ENCODE measurements around the gene ST6GALNAC5.
A peak's percentile ranks its signal among the peaks of the same experiment; 100 is the strongest.

Gene ST6GALNAC5

GRCh38 chr1:76939817-76940216 lies 72.5 kb downstream of the ST6GALNAC5 start:
- 98% methylated on average over 4 of the region's 5 CpGs for WGBS
- DNase-seq: no peak

DNA sequence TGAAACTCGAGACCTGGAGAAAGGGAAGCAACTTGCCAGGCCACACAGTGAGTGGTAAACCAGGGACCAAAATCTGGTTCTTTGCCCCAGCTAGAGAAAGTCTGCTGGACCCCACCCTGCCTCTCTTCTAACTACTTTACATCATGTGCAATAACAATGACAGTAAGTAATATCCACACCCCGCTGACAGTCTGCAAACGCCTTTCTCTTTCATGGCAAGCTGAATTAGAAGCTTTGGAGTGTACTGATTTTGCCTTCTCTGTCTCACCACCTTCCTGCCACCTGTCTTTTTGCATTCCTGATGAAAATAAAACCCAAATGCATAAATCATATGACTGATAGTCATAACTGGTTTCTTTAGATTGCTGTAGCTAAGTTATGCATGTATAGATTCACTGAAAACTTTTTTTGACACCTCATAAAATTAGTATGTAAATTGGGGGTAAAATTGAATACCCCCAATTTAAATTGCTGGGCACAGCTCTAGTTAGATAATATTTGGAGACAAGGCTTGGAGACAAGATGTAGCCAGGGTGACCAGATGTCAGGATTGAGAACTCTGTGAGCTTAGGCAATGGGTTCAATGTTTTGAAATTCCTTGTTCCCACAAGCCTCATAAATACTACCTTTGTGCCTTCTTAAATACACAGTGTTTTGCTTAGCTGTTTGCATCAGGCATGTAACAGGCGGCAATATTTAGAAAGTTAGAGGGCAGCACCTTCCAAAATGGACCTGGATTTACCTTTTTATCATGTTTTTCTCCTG lies 73.5 kb downstream of the ST6GALNAC5 start:
- H3K4me3 ChIP-seq (ENCODE audit: insufficient read depth in 1 of 2, low read depth in 1 of 2, low read length in 2 of 2): no peak overlapping the region
- no peak for DNase-seq
- no peak overlapping the region for H2BK120ac ChIP-seq (ENCODE audit: low read depth, low read length)
- H3K14ac ChIP-seq (ENCODE audit: low read length in 2 of 2): no peak overlapping the region
- no peak overlapping the region for H3K4ac ChIP-seq (ENCODE audit: low read depth in 1 of 2, low read length in 2 of 2)
- WGBS: 79% methylated on average over 3 of the region's 4 CpGs
- no peak overlapping the region for H2BK5ac ChIP-seq (ENCODE audit: low read depth, low read length, poor library complexity, severe bottlenecking)
- H3K4me1 ChIP-seq (ENCODE audit: control insufficient read depth, insufficient read depth, low read depth, low read length): no peaks in the 10 kb centered on the region
- no peaks in the 10 kb centered on the region for H3K9me3 ChIP-seq (ENCODE audit: control insufficient read depth, low read length)
- no peak overlapping the region for H3K9ac ChIP-seq (ENCODE audit: low read length)
- no peak overlapping the region for H3K4me2 ChIP-seq (ENCODE audit: low read length, poor library complexity, severe bottlenecking)
- no peak overlapping the region for H2BK15ac ChIP-seq (ENCODE audit: low read depth, poor library complexity, severe bottlenecking)
- H3K79me1 ChIP-seq (replicated peaks; ENCODE audit: low read length, poor library complexity, severe bottlenecking): no peaks in the 10 kb centered on the region
- no peak overlapping the region for H4K8ac ChIP-seq (ENCODE audit: low read length)
- no peak overlapping the region for H4K91ac ChIP-seq (ENCODE audit: low read length)
- no peak overlapping the region for H3K18ac ChIP-seq (ENCODE audit: low read depth in 1 of 2, low read length in 2 of 2)
- peaks cover 0 to 5% of the 10 kb centered on the region in 2 experiments for H3K27me3 ChIP-seq (ENCODE audit: control insufficient read depth in 1 of 2, insufficient read depth in 1 of 2, low read length in 2 of 2)
- no peak overlapping the region for H3K27ac ChIP-seq (ENCODE audit: low read length, poor library complexity, severe bottlenecking)
- no peak overlapping the region for H2AFZ ChIP-seq (ENCODE audit: low read depth, low read length)
- H3K23ac ChIP-seq (ENCODE audit: low read length in 2 of 2): no peak overlapping the region
- H2AK5ac ChIP-seq (ENCODE audit: low read length, severe bottlenecking): no peak overlapping the region
- no peak overlapping the region for H2BK12ac ChIP-seq (ENCODE audit: low read length in 2 of 2)
- no peaks in the 10 kb centered on the region for H3K36me3 ChIP-seq (ENCODE audit: control insufficient read depth in 1 of 2, insufficient read depth in 2 of 2, low read depth in 1 of 2, low read length in 2 of 2)

More at GRCh38 chr1:76939817-76940216, 72.5 kb downstream of the ST6GALNAC5 start:
- Histone ChIP-seq H3K27me3 (ENCODE audit: control insufficient read depth in 1 of 2, insufficient read depth in 1 of 2, low read length in 2 of 2) (peaks cover 0 to 5% of the 10 kb centered on the region in 2 experiments), H3K9ac (ENCODE audit: low read length) (no peak overlapping the region), H4K91ac (ENCODE audit: low read length) (no peak overlapping the region), H3K18ac (ENCODE audit: low read depth in 1 of 2, low read length in 2 of 2) (no peak overlapping the region), H2BK12ac (ENCODE audit: low read length in 2 of 2) (no peak overlapping the region), H3K36me3 (ENCODE audit: control insufficient read depth in 1 of 2, insufficient read depth in 2 of 2, low read depth in 1 of 2, low read length in 2 of 2) (no peaks in the 10 kb centered on the region), H2BK15ac (ENCODE audit: low read depth, poor library complexity, severe bottlenecking) (no peak overlapping the region), H3K14ac (ENCODE audit: low read length in 2 of 2) (no peak overlapping the region), H4K8ac (ENCODE audit: low read length) (no peak overlapping the region), H3K79me1 (replicated peaks; ENCODE audit: low read length, poor library complexity, severe bottlenecking) (no peaks in the 10 kb centered on the region), H2AFZ (ENCODE audit: low read depth, low read length) (no peak overlapping the region), H3K4ac (ENCODE audit: low read depth in 1 of 2, low read length in 2 of 2) (no peak overlapping the region), H2BK120ac (ENCODE audit: low read depth, low read length) (no peak overlapping the region), H3K4me3 (ENCODE audit: insufficient read depth in 1 of 2, low read depth in 1 of 2, low read length in 2 of 2) (no peak overlapping the region), H3K23ac (ENCODE audit: low read length in 2 of 2) (no peak overlapping the region), H2BK5ac (ENCODE audit: low read depth, low read length, poor library complexity, severe bottlenecking) (no peak overlapping the region), H3K27ac (ENCODE audit: low read length, poor library complexity, severe bottlenecking) (no peak overlapping the region), H3K9me3 (ENCODE audit: control insufficient read depth, low read length) (no peaks in the 10 kb centered on the region), H3K4me2 (ENCODE audit: low read length, poor library complexity, severe bottlenecking) (no peak overlapping the region), H2AK5ac (ENCODE audit: low read length, severe bottlenecking) (no peak overlapping the region), H3K4me1 (ENCODE audit: control insufficient read depth, insufficient read depth, low read depth, low read length) (no peaks in the 10 kb centered on the region)

DNA sequence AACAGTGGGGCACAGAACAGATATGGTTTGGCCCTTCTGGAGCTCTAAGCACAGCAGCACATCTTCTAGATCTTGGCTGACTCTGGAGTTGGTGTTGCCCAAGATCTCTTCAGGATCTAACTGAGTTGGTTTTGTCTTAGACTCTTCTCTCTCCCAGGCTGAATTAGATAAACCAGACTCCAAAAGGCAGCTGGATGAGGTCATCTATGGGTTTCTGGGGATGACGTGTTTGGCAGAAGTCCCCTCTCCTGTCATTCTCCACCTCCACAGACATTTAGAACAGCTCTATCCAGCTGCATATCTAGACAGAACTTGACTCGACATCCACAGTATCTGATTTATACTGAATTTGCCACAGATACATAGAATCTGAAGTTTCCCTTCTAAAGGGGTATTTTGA lies 75.3 kb downstream of the ST6GALNAC5 start:
- H3K9ac ChIP-seq (ENCODE audit: low read length): no peak overlapping the region
- H4K91ac ChIP-seq (ENCODE audit: low read length): no peak overlapping the region
- no peak overlapping the region for H3K27ac ChIP-seq (ENCODE audit: low read length, poor library complexity, severe bottlenecking)
- H3K4me2 ChIP-seq (ENCODE audit: low read length, poor library complexity, severe bottlenecking): no peak overlapping the region
- no peaks in the 10 kb centered on the region for H3K9me3 ChIP-seq (ENCODE audit: control insufficient read depth, low read length)
- no peak for DNase-seq
- H3K79me1 ChIP-seq (replicated peaks; ENCODE audit: low read length, poor library complexity, severe bottlenecking): no peaks in the 10 kb centered on the region
- 88% methylated on average over 2 of the region's 2 CpGs for WGBS
- H3K4ac ChIP-seq (ENCODE audit: low read depth in 1 of 2, low read length in 2 of 2): no peak overlapping the region
- no peak overlapping the region for H2BK12ac ChIP-seq (ENCODE audit: low read length in 2 of 2)
- no peak overlapping the region for H3K18ac ChIP-seq (ENCODE audit: low read depth in 1 of 2, low read length in 2 of 2)
- no peak overlapping the region for H3K4me3 ChIP-seq (ENCODE audit: insufficient read depth in 1 of 2, low read depth in 1 of 2, low read length in 2 of 2)
- no peaks in the 10 kb centered on the region for H3K36me3 ChIP-seq (ENCODE audit: control insufficient read depth in 1 of 2, insufficient read depth in 2 of 2, low read depth in 1 of 2, low read length in 2 of 2)
- no peak overlapping the region for H2BK15ac ChIP-seq (ENCODE audit: low read depth, poor library complexity, severe bottlenecking)
- no peak overlapping the region for H2AK5ac ChIP-seq (ENCODE audit: low read length, severe bottlenecking)
- peaks cover 0 to 5% of the 10 kb centered on the region in 2 experiments for H3K27me3 ChIP-seq (ENCODE audit: control insufficient read depth in 1 of 2, insufficient read depth in 1 of 2, low read length in 2 of 2)
- H3K14ac ChIP-seq (ENCODE audit: low read length in 2 of 2): no peak overlapping the region
- no peak overlapping the region for H2BK5ac ChIP-seq (ENCODE audit: low read depth, low read length, poor library complexity, severe bottlenecking)
- no peak overlapping the region for H2BK120ac ChIP-seq (ENCODE audit: low read depth, low read length)
- no peak overlapping the region for H4K8ac ChIP-seq (ENCODE audit: low read length)
- H3K4me1 ChIP-seq (ENCODE audit: control insufficient read depth, insufficient read depth, low read depth, low read length): no peaks in the 10 kb centered on the region
- H3K23ac ChIP-seq (ENCODE audit: low read length in 2 of 2): no peak overlapping the region
- H2AFZ ChIP-seq (ENCODE audit: low read depth, low read length): no peak overlapping the region

GRCh38 chr1:76944942-76945341 lies 77.7 kb downstream of the ST6GALNAC5 start:
- no peak overlapping the region for H2BK15ac ChIP-seq (ENCODE audit: low read depth, poor library complexity, severe bottlenecking)
- no peak overlapping the region for H4K91ac ChIP-seq (ENCODE audit: low read length)
- no peak for DNase-seq
- no peak overlapping the region for H3K4me3 ChIP-seq (ENCODE audit: insufficient read depth in 1 of 2, low read depth in 1 of 2, low read length in 2 of 2)
- no peak overlapping the region for H2BK12ac ChIP-seq (ENCODE audit: low read length in 2 of 2)
- no peak overlapping the region for H3K14ac ChIP-seq (ENCODE audit: low read length in 2 of 2)
- no peaks in the 10 kb centered on the region for H3K9me3 ChIP-seq (ENCODE audit: control insufficient read depth, low read length)
- no peak overlapping the region for H3K23ac ChIP-seq (ENCODE audit: low read length in 2 of 2)
- no peak overlapping the region for H2BK5ac ChIP-seq (ENCODE audit: low read depth, low read length, poor library complexity, severe bottlenecking)
- no peak overlapping the region for H3K4me2 ChIP-seq (ENCODE audit: low read length, poor library complexity, severe bottlenecking)
- no peak overlapping the region for H4K8ac ChIP-seq (ENCODE audit: low read length)
- H2AK5ac ChIP-seq (ENCODE audit: low read length, severe bottlenecking): no peak overlapping the region
- WGBS: 64% methylated on average over 1 of the region's 2 CpGs
- no peak overlapping the region for H3K27ac ChIP-seq (ENCODE audit: low read length, poor library complexity, severe bottlenecking)
- no peaks in the 10 kb centered on the region for H3K27me3 ChIP-seq (ENCODE audit: control insufficient read depth in 1 of 2, insufficient read depth in 1 of 2, low read length in 2 of 2)
- no peaks in the 10 kb centered on the region for H3K79me1 ChIP-seq (replicated peaks; ENCODE audit: low read length, poor library complexity, severe bottlenecking)
- H3K18ac ChIP-seq (ENCODE audit: low read depth in 1 of 2, low read length in 2 of 2): no peak overlapping the region
- H3K4me1 ChIP-seq (ENCODE audit: control insufficient read depth, insufficient read depth, low read depth, low read length): no peaks in the 10 kb centered on the region
- H3K9ac ChIP-seq (ENCODE audit: low read length): peak overlapping the region; percentile 19
- H2BK120ac ChIP-seq (ENCODE audit: low read depth, low read length): no peak overlapping the region
- no peak overlapping the region for H2AFZ ChIP-seq (ENCODE audit: low read depth, low read length)
- H3K4ac ChIP-seq (ENCODE audit: low read depth in 1 of 2, low read length in 2 of 2): no peak overlapping the region
- H3K36me3 ChIP-seq (ENCODE audit: control insufficient read depth in 1 of 2, insufficient read depth in 2 of 2, low read depth in 1 of 2, low read length in 2 of 2): no peaks in the 10 kb centered on the region
